GM08714 (cell line): ENCODE measurements around the gene UBE3B.

Experiments used
- H3K4me3 ChIP-seq: fragments of 200-500 bp; sonication (Bioruptor generic); 2 replicates; pipeline ENCODE4 v1.5.1; 2014; ENCODE audit warnings: mild to moderate bottlenecking, low read length, inconsistent platforms
- ZNF274 ChIP-seq: IDR thresholded peaks from 2 replicates; pipeline ENCODE4 v1.6.1; 2012; ENCODE audit warnings: mild to moderate bottlenecking, low read depth, low read length

Gene UBE3B

GRCh38 chr12:109513977-109514376 lies 36.5 kb downstream of the UBE3B start:
- no peak for TF ChIP-seq ZNF274
- H3K4me3 ChIP-seq = no peak overlapping the region

DNA sequence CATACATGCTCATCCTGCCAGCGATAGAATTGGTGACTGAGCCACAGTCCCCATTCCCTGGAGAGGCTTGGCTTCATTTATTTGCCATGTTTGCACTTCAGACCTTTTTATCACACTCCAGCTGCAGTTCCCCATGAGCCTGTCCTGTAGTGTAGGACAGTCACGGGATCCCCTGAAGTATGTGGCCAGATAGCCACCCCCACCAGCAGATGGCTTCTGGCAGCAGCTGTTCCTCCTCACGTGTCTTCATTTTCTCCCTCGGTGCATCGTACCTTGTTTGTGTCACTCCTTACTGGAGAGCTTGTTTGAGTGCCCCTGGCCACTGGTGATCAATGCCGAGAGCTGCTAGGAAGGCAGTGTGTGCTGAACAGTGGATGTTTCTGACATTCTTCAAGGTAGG lies 40.2 kb downstream of the UBE3B start:
- TF ChIP-seq ZNF274 = no peak
- no peak overlapping the region for H3K4me3 ChIP-seq

- no peak for TF ChIP-seq ZNF274
- no peak overlapping the region for H3K4me3 ChIP-seq
These were observed 41.6 kb downstream of the UBE3B start for GRCh38 chr12:109518820-109519665.

DNA sequence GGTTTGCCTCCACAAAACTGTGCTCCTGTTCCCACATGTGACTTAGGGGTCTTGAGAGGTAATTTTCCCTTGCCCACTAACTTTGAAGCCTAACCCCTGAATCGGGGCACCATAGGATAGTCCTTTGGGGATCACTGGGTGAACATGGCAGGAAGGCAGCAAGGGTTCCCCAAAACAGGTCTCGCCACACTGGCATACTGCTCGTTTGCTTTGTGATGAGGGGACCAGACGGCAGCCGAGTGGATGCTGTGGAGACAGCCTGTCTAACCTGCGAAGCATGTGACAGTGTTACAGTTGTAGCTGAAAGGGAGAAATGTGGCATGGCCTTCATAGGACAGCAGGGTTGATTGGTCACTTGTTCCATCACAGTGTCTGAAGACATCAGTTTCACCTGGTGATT lies 42.4 kb downstream of the UBE3B start:
- no peak for TF ChIP-seq ZNF274

GRCh38 chr12:109521831-109522230 lies 44.4 kb downstream of the UBE3B start:
- H3K4me3 ChIP-seq = no peak overlapping the region
- no peak for TF ChIP-seq ZNF274

More for the DNA sequence above, 42.4 kb downstream of the UBE3B start:
- H3K4me3 ChIP-seq = no peak overlapping the region

- TF ChIP-seq ZNF274 = no peak
- no peak overlapping the region for H3K4me3 ChIP-seq
These were observed 45.6 kb downstream of the UBE3B start for GRCh38 chr12:109523071-109523470.

GRCh38 chr12:109523504-109523903 lies 46.1 kb downstream of the UBE3B start:
- H3K4me3 ChIP-seq = no peak overlapping the region
- TF ChIP-seq ZNF274 = no peak

DNA sequence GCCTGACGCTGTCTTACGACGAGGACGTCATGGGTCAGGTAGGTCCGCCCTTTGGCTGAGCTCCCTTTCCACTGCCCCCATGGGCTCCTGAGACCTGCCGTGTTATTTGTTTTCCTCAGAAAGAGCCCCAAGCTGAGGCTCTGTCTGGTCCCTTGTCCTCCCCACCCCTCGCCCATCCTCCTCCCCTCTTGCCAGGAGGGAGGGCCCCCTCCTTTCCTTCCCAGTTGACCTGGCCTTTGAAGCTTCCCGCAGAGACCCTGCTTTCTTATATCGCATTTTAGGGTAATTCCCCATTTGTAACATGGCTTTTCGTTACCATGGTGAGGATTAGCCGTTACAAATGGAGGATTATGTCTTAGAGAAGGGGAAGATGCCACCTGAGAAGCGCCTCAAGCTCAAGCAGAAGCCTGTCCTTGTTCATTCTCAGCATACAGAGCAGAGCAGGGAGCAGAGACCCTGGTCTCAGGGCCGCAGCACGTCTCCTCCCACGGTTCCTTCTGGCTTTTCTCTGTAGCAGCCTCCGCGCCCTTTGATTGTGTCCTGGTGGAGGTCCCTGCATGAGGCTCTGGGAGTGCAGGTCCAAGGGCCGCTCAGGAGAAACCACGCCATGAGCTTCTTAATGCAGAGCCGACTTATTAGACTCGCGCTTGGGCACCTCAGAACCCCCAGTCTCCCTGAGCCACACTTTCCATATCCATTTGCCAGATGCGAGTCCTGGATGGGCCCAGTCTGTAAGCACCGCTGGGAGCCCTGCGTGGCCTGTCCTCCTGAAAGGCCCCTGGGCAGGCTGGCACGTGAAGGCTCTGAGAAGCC lies 47.2 kb downstream of the UBE3B start:
- no peak for TF ChIP-seq ZNF274
- H3K4me3 ChIP-seq = no peak overlapping the region

- no peak for TF ChIP-seq ZNF274
- no peak overlapping the region for H3K4me3 ChIP-seq
These were observed 47.8 kb downstream of the UBE3B start for GRCh38 chr12:109525279-109525585.

DNA sequence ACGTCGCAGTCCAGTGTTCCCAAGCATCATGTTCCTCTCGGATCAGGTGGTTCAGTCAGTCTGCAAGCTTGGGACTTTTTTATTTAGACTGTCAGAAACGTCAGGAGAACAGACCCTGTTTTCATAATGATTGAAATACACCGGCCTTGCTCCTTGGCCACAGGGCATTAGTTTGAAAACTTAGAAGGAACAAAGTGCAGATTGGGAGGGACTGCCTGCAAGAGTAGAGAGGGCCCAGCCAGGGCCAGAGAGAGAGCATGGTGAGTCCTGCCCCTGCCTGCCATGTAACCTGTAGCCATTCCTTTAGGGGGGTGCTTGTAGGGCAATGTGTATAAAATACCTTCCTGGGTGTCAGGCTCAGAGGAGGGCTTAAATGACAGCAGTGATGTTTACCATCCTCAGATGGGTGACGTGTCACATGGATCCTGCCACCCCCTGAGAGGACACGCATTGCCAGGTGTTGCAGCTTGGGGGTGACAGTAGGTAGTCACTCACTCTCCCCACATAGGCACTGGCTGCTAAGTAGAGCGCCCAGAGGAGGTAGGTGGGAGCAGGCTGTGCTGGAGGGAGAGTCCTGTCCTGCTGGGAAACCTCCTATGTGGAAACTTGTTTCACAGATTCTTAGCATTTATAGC lies 50.2 kb downstream of the UBE3B start:
- TF ChIP-seq ZNF274 = no peak
- H3K4me3 ChIP-seq = no peak overlapping the region

DNA sequence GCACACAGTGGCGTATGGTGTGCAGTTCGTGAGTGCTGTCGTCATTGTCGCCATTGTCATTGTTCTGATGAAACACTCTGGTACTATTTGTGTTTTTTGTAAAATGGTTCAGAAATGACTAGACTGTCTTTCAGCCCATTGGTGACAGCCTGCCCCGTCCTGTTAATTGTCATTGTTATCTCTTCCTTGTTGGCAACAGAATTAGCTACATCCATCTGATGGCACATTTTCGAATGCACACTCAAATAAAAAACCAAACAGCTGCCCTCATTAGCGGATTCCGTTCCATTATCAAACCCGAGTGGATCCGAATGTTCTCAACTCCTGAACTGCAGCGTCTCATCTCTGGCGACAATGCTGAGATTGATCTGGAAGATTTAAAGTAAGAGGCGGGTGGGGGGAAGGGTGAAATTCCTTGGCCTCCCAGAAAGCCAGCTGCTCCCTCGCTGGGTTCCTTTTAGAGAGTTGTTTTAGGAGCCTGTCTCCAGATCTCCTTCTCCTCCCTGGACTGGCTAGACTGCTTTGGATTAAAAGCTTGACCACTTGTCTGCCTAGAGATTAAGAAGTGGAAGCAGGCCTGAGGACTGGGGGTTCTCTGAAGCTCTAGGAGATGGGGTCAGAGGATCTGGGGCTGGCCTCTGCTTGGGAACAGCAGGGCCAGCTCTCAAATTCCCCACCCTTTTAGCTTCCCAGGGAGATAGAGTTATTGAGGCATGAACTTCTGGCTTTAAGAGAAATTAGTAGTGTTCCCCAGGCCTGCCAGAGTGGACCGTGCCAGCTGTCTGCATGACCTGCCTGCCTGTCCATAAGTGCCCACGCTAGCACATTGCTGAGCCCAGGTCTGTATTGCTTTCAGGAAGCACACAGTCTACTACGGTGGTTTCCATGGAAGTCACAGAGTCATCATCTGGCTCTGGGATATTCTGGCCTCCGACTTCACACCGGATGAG lies 52.5 kb downstream of the UBE3B start:
- TF ChIP-seq ZNF274 = no peak
- no peak overlapping the region for H3K4me3 ChIP-seq

DNA sequence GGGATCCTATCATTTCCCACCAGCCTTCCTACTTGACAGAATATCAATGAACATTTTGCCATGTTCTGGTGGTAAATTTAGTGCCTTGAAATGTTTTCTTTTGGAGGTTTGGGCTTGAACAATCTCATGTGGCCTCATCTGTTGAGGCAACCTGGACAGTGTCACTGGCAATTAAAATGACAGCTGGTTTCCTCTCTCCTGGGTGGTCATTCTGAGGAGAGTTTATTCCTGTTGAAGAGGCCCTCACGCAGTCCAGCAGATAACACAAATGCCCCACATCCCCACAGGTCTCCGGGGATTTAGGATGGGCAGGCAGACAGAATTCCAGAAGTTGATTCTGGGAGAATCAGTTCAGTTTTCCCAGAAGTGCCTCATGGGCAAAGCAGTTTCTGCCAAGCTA lies 54.0 kb downstream of the UBE3B start:
- no peak for TF ChIP-seq ZNF274
- no peak overlapping the region for H3K4me3 ChIP-seq

DNA sequence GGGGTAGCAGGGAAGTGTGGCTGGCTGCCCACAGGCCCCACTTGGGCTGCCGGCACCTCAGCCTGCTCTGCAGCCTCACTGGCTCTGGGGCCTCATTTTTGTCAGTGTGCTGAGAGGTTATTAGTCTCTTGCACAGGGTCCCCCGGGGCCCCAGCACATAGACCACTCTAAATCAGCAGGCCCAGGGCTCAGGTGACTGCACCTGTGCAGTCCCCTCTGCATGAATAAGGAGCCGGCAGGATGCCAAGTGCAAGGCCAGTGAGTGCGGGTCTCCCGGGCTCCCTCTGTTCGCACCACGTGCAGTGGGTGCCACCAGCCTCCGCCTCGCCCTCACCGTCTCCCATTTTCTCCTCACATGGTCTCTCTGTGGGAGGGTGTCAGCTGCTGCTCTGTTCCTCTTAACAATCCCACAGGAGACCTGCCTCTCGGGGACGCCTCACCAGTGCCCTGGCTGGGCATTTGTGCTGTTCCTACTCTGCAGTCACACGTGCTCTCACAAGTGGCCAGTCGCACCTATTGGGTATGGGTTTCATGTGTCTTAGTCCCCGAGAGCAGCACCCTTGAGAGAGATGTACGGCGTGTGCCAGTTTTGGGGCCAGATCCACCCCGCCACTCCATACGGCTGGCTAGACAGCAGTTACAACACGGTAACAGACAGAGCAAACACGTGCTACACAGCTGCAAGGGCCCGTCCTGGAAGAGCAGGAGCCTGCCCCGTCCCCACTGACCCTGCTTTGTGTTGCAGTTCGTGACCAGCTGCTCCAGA lies 55.5 kb downstream of the UBE3B start:
- no peak for TF ChIP-seq ZNF274
- no peak overlapping the region for H3K4me3 ChIP-seq
